Adrenal gland (tissue), 5 donors: ENCODE measurements around the gene SLC26A2.

Experiments
- CTCF ChIP-seq, 6 experiments: fragments of 450-650 bp in 4 of 6; fragments of 200-600 bp in 2 of 6; sonication (generic) in 1 of 6; IDR thresholded peaks; 1 replicate in 5 of 6; 2 replicates in 1 of 6; pipeline versions ENCODE4 v1.5.1 to v1.8.0; 2016 to 2021; ENCODE audit warnings: antibody characterized with exemption in 6 of 6, mild to moderate bottlenecking in 2 of 6, moderate library complexity in 1 of 6
- POLR2A ChIP-seq, 2 donors: fragments of 450-650 bp; IDR thresholded peaks; one replicate each; pipeline ENCODE4 v1.6.1; 2017; ENCODE audit warnings: antibody characterized with exemption in 2 of 2, mild to moderate bottlenecking in 2 of 2, moderate library complexity in 1 of 2
- donor health status: DM: no; HTN: no; CAD: no.

- TF ChIP-seq CTCF (IDR thresholded peaks at IDR 0.05) (peak in 1 of 6 experiments; percentile 13), POLR2A (IDR thresholded peaks at IDR 0.05) (peak; percentile 87 to 95)
Observed at GRCh38 chr5:150000256-150000989, 39.9 kb downstream of the SLC26A2 start, which contains the start of the genes HMGXB3 and TIGD6.
